HepG2 (cell line): ENCODE measurements around the gene MCM8. TPM values are rescaled to one million over a fixed set of nuclear protein-coding genes. Genes with fewer than 3 reads are reported as not detected.

ENCODE experiments used
- ATAC-seq: fragments of 200-7000 bp; cut with Tn5 transposase; 3 replicates; pipeline ENCODE4 v1.9.1; 2020; ENCODE audit warnings: mild to moderate bottlenecking, moderate library complexity
- BruUV-seq: library from RNA; stranded (reverse); fragments of 400-500 nt; replicated peaks from 2 replicates; lab custom pipeline; 2021; lab: Mats Ljungman, UMichigan
- CTCF ChIA-PET: fragments of 300-600 bp; formaldehyde crosslinking; extraction: SDS; loops from one replicate; lab custom pipeline; 2021; ENCODE audit warnings: low total read pairs, inconsistent platforms, low intra/inter-chr PET ratio; lab: Yijun Ruan, JAX
- POLR2A ChIA-PET: fragments of 350-600 bp; sonication (Branson Sonifier 250); formaldehyde crosslinking; loops from one replicate; lab custom pipeline; 2020; ENCODE audit warnings: antibody characterized with exemption, inconsistent platforms; lab: Yijun Ruan, JAX
- DNase-seq: peaks from one replicate; pipeline ENCODE4 v3.0.0-alpha.2; 2015; ENCODE audit warnings: low spot score
- FAIRE-seq: peaks from 3 replicates; lab custom pipeline; 2011; peaks lifted over from hg19 to GRCh38; lab: Jason Lieb, UNC
- H2AFZ ChIP-seq: one replicate; pipeline ENCODE4 v1.6.1; 2011; ENCODE audit warnings: low read length, inconsistent platforms
- H3K27ac ChIP-seq: fragments of 300-600 bp; 3 replicates; pipeline ENCODE4 v1.8.0; 2011; ENCODE audit warnings: mixed run types, mild to moderate bottlenecking, mixed read lengths, low read length, inconsistent platforms; ENCODE audit not compliant: insufficient read depth; ENCODE audit errors: extremely low read length
- H3K27me3 ChIP-seq, 2 experiments: fragments of 200-600 bp in 1 of 2; 2 replicates in 1 of 2; 3 replicates in 1 of 2; pipeline versions ENCODE4 v1.6.0 to v1.8.0; 2011; ENCODE audit warnings: low read length in 2 of 2, mild to moderate bottlenecking in 2 of 2, moderate library complexity in 2 of 2, inconsistent platforms in 1 of 2; ENCODE audit not compliant: insufficient read depth in 2 of 2, control insufficient read depth in 1 of 2
- H3K36me3 ChIP-seq, 2 experiments: fragments of 200-600 bp in 1 of 2; replicated peaks in 1 of 2; 2 replicates in 1 of 2; 3 replicates in 1 of 2; pipeline versions ENCODE4 v1.5.1 to v1.8.0; 2011; ENCODE audit warnings: low read length in 2 of 2, inconsistent platforms in 1 of 2; ENCODE audit not compliant: insufficient read depth in 2 of 2, control insufficient read depth in 1 of 2
- H3K4me1 ChIP-seq: 2 replicates; pipeline ENCODE4 v1.5.1; 2012; ENCODE audit warnings: low read length, inconsistent platforms; ENCODE audit not compliant: insufficient read depth
- H3K4me2 ChIP-seq: 2 replicates; pipeline ENCODE4 v1.6.0; 2011; ENCODE audit warnings: low read depth, low read length, inconsistent platforms
- H3K4me3 ChIP-seq, 3 experiments: fragments of 200-600 bp in 1 of 3; sonication (generic), shearing (Covaris generic) in 1 of 3; replicated peaks in 1 of 3; 2 replicates each; pipeline ENCODE4 v1.5.1; 2011 to 2016; ENCODE audit warnings: low read length in 3 of 3, inconsistent platforms in 2 of 3, low read depth in 2 of 3, mild to moderate bottlenecking in 2 of 3, control low read depth in 1 of 3, mixed read lengths in 1 of 3; ENCODE audit not compliant: insufficient read depth in 1 of 3
- H3K79me2 ChIP-seq: one replicate; pipeline ENCODE4 v1.6.1; 2011; ENCODE audit warnings: low read length, inconsistent platforms; ENCODE audit not compliant: insufficient read depth
- H3K9ac ChIP-seq: 2 replicates; pipeline ENCODE4 v1.6.0; 2011; ENCODE audit warnings: mild to moderate bottlenecking, low read depth, low read length, inconsistent platforms; ENCODE audit not compliant: insufficient read depth
- H3K9me3 ChIP-seq: 2 replicates; pipeline ENCODE4 v1.5.1; 2012; ENCODE audit warnings: mild to moderate bottlenecking, low read length
- H4K20me1 ChIP-seq: 2 replicates; pipeline ENCODE4 v1.6.0; 2011; ENCODE audit warnings: inconsistent platforms, mild to moderate bottlenecking, low read length, moderate library complexity; ENCODE audit not compliant: insufficient read depth
- ATF7 ChIP-seq, 2 experiments: fragments of 450-650 bp in 1 of 2; sonication (generic) in 1 of 2; formaldehyde crosslinking in 1 of 2; IDR thresholded peaks; 2 replicates each; pipeline versions ENCODE4 v1.4.0 to v1.6.1; 2016 to 2020; ENCODE audit warnings: antibody characterized with exemption in 1 of 2, mild to moderate bottlenecking in 1 of 2, missing genetic modification reagents in 1 of 2
- GZF1 ChIP-seq: sonication (generic); formaldehyde crosslinking; IDR thresholded peaks from 2 replicates; pipeline ENCODE4 v1.5.1; 2020; ENCODE audit warnings: mild to moderate bottlenecking, missing genetic modification reagents
- MXI1 ChIP-seq: IDR thresholded peaks from 3 replicates; pipeline ENCODE4 v1.6.1; 2012; ENCODE audit warnings: low read depth, low read length, inconsistent platforms, borderline replicate concordance
- NR2F1 ChIP-seq, 2 experiments: fragments of 450-650 bp in 1 of 2; formaldehyde crosslinking in 1 of 2; IDR thresholded peaks; 2 replicates each; pipeline versions ENCODE4 v1.5.0 to v1.6.1; 2016 to 2020; ENCODE audit warnings: mild to moderate bottlenecking in 1 of 2, missing compliant biosample characterization in 1 of 2, missing genetic modification reagents in 1 of 2, moderate library complexity in 1 of 2
- PHF8 ChIP-seq: sonication (generic); formaldehyde crosslinking; IDR thresholded peaks from 2 replicates; pipeline ENCODE4 v1.5.0; 2020; ENCODE audit warnings: missing genetic modification reagents
- RELA ChIP-seq: sonication (generic); formaldehyde crosslinking; IDR thresholded peaks from 2 replicates; pipeline ENCODE4 v1.4.0; 2020; ENCODE audit warnings: missing genetic modification reagents
- SNAPC2 ChIP-seq: sonication (generic); formaldehyde crosslinking; IDR thresholded peaks from 2 replicates; pipeline ENCODE4 v1.8.1; 2022; ENCODE audit warnings: mild to moderate bottlenecking, missing genetic modification reagents
- SP2 ChIP-seq: sonication (generic); formaldehyde crosslinking; IDR thresholded peaks from 2 replicates; pipeline ENCODE4 v1.5.1; 2020; ENCODE audit warnings: mild to moderate bottlenecking, missing genetic modification reagents
- TARDBP ChIP-seq: sonication (generic); formaldehyde crosslinking; IDR thresholded peaks from 2 replicates; pipeline ENCODE4 v1.8.0; 2022; ENCODE audit warnings: mild to moderate bottlenecking, missing genetic modification reagents
- TOE1 ChIP-seq: sonication (generic); formaldehyde crosslinking; IDR thresholded peaks from 2 replicates; pipeline ENCODE4 v1.4.0; 2020; ENCODE audit warnings: mild to moderate bottlenecking, missing genetic modification reagents
- ZNF20 ChIP-seq: sonication (generic); formaldehyde crosslinking; IDR thresholded peaks from 2 replicates; pipeline ENCODE4 v1.4.0; 2020; ENCODE audit warnings: mild to moderate bottlenecking, moderate library complexity, missing genetic modification reagents
- ZNF441 ChIP-seq: sonication (generic); formaldehyde crosslinking; IDR thresholded peaks from 2 replicates; pipeline ENCODE4 v1.7.0; 2021; ENCODE audit warnings: missing genetic modification reagents, borderline replicate concordance
- ZNF564 ChIP-seq: sonication (generic); formaldehyde crosslinking; IDR thresholded peaks from 2 replicates; pipeline ENCODE4 v1.8.1; 2023; ENCODE audit warnings: mild to moderate bottlenecking, missing genetic modification reagents
- ZNF614 ChIP-seq: IDR thresholded peaks from 2 replicates; pipeline ENCODE4 v1.6.1; 2018; ENCODE audit warnings: missing biosample characterization, missing genetic modification reagents, inconsistent platforms, borderline replicate concordance
- ZNF773 ChIP-seq: sonication (generic); formaldehyde crosslinking; IDR thresholded peaks from 2 replicates; pipeline ENCODE4 v1.4.0; 2020; ENCODE audit warnings: missing genetic modification reagents, borderline replicate concordance
- ZNF780A ChIP-seq: sonication (generic); formaldehyde crosslinking; IDR thresholded peaks from 2 replicates; pipeline ENCODE4 v1.8.0; 2022; ENCODE audit warnings: mild to moderate bottlenecking, missing genetic modification reagents, moderate library complexity
- WGBS: methylation state at CpG from one replicate; pipeline ENCODE4 v1.1.6; 2017; ENCODE audit warnings: low lambda C conversion rate; 5-methylcytosine and 5-hydroxymethylcytosine counted together
- in situ Hi-C: cut with HindIII; loops from 2 replicates; pipeline ENCODE4 v1.10.0; 2017; ENCODE audit warnings: low pct_unique_long_range_greater_than_20kb; ENCODE audit not compliant: extremely low pct_ligation_motif_present
- intact Hi-C: fragments of 100-400 bp; cut with micrococcal nuclease; formaldehyde crosslinking; loops from one replicate; pipeline ENCODE4 v1.10.0; 2022; ENCODE audit not compliant: unreplicated experiment
- polyA plus RNA-seq, 8 experiments: library from polyadenylated mRNA; depleted of rRNA in 3 of 8; stranded (reverse) in 7 of 8; unstranded in 1 of 8; fragments of >200 nt; fragmentation: Illumina TruSeq in 4 of 8; extraction: Trizol in 4 of 8; gene quantifications; 2 replicates each; pipeline versions ENCODE4 v1.2.1 to v1.2.3, GENCODE V29; 2011 to 2016; ENCODE audit warnings: low read depth in 4 of 8, missing spikeins in 1 of 8, mixed read lengths in 1 of 8; ENCODE audit not compliant: insufficient read depth in 1 of 8
- total RNA-seq, 5 experiments: library from RNA; depleted of rRNA; stranded (reverse); fragments of >200 nt; fragmentation: Illumina TruSeq; extraction: Trizol; gene quantifications; 2 replicates each; pipeline ENCODE4 v1.2.3, GENCODE V29; 2016; ENCODE audit warnings: low read depth in 1 of 5
- TF ChIP-seq, protein P1 (sequence below): sonication (generic); formaldehyde crosslinking; IDR thresholded peaks from 2 replicates; pipeline ENCODE4 v1.8.1; 2023; ENCODE audit warnings: mild to moderate bottlenecking, missing genetic modification reagents, borderline replicate concordance
- TF ChIP-seq, protein P2 (sequence below): sonication (generic); formaldehyde crosslinking; IDR thresholded peaks from 2 replicates; pipeline ENCODE4 v1.5.0; 2020; ENCODE audit warnings: missing genetic modification reagents, mild to moderate bottlenecking, borderline replicate concordance
- TF ChIP-seq, protein P3 (sequence below): sonication (generic); formaldehyde crosslinking; IDR thresholded peaks from 2 replicates; pipeline ENCODE4 v1.4.0; 2020; ENCODE audit warnings: missing genetic modification reagents
- TF ChIP-seq, protein P4 (sequence below): sonication (generic); formaldehyde crosslinking; IDR thresholded peaks from 2 replicates; pipeline ENCODE4 v1.5.1; 2020; ENCODE audit warnings: mild to moderate bottlenecking, moderate library complexity, missing genetic modification reagents

The MCM8 gene
- total and polyA plus RNA-seq, 2 of the 13 experiments (the other 11 are each of a cell fraction or from before 2014, with no cell fraction given) = 11.5 to 59.3 TPM

DNA sequence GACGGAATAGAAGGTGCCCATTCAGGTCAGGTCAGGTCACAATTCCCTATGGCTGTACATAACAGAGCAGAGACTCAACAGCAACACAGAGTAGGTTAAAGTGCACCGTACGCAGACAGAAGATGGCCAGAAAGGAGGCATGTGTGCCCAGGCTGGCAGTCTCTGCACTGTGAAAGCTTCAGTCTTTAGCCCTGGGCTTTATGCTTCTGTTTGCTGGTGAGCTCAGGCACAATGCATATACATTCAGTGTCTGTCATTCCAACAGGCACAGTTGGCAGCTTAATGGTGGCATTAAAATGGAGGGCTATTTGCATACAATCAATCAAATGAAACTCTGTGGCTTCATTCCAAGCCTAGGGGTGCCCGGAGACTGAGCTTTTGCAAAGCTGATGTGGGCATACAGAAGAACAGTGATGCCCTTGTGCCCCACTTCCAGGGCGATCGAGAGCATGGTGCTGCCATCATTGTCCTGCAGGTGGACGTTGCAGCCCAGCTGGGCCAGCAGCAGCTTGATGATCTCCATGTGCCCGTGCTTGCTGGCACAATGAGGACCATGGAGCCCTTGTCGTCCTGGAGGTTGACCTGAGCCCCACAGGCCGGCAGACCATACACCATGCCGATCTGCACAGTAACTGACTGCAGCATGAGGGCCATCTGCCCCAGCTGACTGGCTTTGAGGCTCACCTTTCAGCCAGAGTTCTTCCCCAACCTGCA lies 22.5 kb upstream of the MCM8 start:
- in situ Hi-C loops = no loop called here
- TF ChIP-seq ZNF441 (CRISPR knock-in tag) (no peak), TARDBP (CRISPR knock-in tag) (no peak), ZNF564 (no peak), ZNF773 (no peak), ZNF780A (CRISPR knock-in tag) (no peak), SP2 (CRISPR knock-in tag) (no peak), ZNF20 (CRISPR knock-in tag) (no peak), MXI1 (no peak), ATF7 (IDR thresholded peaks at IDR 0.05) (no peak), ATF7 (CRISPR knock-in tag; IDR thresholded peaks at IDR 0.05) (peak; percentile 30; the same call in 1 of the 2 replicates), TOE1 (CRISPR knock-in tag) (no peak), ZNF614 (no peak), SNAPC2 (no peak), NR2F1 (CRISPR knock-in tag; IDR thresholded peaks at IDR 0.05) (no peak), GZF1 (CRISPR knock-in tag) (no peak), PHF8 (CRISPR knock-in tag) (no peak), RELA (CRISPR knock-in tag) (no peak)
- TF ChIP-seq, protein P1, sequence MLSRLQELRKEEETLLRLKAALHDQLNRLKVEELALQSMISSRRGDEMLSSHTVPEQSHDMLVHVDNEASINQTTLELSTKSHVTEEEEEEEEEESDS (CRISPR knock-in tag) = no peak
- TF ChIP-seq, protein P2, sequence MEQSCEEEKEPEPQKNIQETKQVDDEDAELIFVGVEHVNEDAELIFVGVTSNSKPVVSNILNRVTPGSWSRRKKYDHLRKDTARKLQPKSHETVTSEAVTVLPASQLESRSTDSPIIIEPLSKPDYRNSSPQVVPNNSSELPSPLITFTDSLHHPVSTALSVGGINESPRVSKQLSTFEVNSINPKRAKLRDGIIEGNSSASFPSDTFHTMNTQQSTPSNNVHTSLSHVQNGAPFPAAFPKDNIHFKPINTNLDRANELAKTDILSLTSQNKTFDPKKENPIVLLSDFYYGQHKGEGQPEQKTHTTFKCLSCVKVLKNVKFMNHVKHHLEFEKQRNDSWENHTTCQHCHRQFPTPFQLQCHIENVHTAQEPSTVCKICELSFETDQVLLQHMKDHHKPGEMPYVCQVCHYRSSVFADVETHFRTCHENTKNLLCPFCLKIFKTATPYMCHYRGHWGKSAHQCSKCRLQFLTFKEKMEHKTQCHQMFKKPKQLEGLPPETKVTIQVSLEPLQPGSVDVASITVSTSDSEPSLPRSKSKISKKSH (CRISPR knock-in tag) = 0 out of 2 replicates have a peak, but pooled peaks have one; percentile 35
- TF ChIP-seq, protein P3, sequence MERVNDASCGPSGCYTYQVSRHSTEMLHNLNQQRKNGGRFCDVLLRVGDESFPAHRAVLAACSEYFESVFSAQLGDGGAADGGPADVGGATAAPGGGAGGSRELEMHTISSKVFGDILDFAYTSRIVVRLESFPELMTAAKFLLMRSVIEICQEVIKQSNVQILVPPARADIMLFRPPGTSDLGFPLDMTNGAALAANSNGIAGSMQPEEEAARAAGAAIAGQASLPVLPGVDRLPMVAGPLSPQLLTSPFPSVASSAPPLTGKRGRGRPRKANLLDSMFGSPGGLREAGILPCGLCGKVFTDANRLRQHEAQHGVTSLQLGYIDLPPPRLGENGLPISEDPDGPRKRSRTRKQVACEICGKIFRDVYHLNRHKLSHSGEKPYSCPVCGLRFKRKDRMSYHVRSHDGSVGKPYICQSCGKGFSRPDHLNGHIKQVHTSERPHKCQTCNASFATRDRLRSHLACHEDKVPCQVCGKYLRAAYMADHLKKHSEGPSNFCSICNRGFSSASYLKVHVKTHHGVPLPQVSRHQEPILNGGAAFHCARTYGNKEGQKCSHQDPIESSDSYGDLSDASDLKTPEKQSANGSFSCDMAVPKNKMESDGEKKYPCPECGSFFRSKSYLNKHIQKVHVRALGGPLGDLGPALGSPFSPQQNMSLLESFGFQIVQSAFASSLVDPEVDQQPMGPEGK (CRISPR knock-in tag) = no peak
- TF ChIP-seq, protein P4, sequence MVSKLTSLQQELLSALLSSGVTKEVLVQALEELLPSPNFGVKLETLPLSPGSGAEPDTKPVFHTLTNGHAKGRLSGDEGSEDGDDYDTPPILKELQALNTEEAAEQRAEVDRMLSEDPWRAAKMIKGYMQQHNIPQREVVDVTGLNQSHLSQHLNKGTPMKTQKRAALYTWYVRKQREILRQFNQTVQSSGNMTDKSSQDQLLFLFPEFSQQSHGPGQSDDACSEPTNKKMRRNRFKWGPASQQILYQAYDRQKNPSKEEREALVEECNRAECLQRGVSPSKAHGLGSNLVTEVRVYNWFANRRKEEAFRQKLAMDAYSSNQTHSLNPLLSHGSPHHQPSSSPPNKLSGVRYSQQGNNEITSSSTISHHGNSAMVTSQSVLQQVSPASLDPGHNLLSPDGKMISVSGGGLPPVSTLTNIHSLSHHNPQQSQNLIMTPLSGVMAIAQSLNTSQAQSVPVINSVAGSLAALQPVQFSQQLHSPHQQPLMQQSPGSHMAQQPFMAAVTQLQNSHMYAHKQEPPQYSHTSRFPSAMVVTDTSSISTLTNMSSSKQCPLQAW (CRISPR knock-in tag) = no peak

More for the DNA sequence above, 22.5 kb upstream of the MCM8 start:
- Histone ChIP-seq H2AFZ (no peak overlapping the region), H3K36me3 (no peaks in the 10 kb centered on the region), H3K27me3 (peaks cover 0 to 20% of the 10 kb centered on the region in 2 experiments; a peak in 3 of 5 replicates), H3K4me1 (0 out of 2 replicates have a peak, but pooled peaks cover 9% of the 10 kb centered on the region), H3K79me2 (no peaks in the 10 kb centered on the region), H3K9ac (no peak overlapping the region), H3K4me3 (no peak overlapping the region), H3K27ac (no peak overlapping the region), H3K4me2 (no peak overlapping the region), H3K9me3 (no peaks in the 10 kb centered on the region), H4K20me1 (no peaks in the 10 kb centered on the region)
- no TSS peak for BruUV-seq
- 16% methylated on average over 8 of the region's 11 CpGs for WGBS
- intact Hi-C loops = no loop called here
- no peak for FAIRE-seq
- DNase-seq = no peak
- ChIA-PET POLR2A (no interaction called here), CTCF (no interaction called here)
- peak; percentile 52 for ATAC-seq
